HG03439 (cell line): Measurements from ENCODE around the gene METTL21C.

Experiments
- ATAC-seq: cut with Tn5 transposase; IDR thresholded peaks from one replicate; pipeline ENCODE4 v1.9.1; 2021; ENCODE audit warnings: mild to moderate bottlenecking, moderate library complexity; ENCODE audit not compliant: unreplicated experiment

METTL21C gene

DNA sequence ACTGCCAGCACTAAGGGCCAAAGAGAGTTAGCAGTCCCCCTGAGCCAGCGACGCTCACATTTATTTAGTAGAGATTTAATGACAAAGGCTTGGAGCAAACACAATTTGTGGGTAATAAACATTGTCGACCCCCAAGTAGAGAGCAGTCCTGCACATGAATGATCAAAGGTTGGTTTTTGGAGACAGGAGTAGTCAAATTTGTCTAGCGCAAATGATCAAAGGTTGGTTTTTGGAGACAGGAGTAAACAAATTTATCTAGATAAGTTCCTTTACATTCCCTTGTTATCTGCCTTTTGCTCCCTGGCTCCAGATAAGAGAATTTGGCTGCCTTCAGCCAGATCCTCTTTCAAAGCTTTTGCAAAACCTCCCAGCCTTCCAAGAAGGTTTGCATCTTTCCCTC lies 26.9 kb downstream of the METTL21C start:
- ATAC-seq, result no peak

DNA sequence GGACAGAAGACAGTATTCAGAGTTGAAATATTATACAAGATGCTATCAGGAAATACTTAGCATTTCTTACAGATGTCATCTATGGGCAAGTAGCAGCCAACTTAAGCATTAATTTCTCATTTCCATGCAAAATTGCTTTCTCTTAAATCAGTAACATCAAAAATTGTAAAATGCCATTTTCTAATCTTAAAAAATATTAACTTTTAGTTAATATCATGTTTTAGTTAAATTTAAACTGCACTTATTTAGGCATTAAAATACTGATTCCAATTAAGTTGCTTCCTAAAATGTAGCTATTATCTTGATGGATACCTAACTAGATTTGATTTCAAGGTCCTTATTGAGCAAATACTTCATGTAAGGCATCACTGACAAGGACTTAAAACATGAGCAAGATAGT lies 27.8 kb downstream of the METTL21C start:
- no peak for ATAC-seq

DNA sequence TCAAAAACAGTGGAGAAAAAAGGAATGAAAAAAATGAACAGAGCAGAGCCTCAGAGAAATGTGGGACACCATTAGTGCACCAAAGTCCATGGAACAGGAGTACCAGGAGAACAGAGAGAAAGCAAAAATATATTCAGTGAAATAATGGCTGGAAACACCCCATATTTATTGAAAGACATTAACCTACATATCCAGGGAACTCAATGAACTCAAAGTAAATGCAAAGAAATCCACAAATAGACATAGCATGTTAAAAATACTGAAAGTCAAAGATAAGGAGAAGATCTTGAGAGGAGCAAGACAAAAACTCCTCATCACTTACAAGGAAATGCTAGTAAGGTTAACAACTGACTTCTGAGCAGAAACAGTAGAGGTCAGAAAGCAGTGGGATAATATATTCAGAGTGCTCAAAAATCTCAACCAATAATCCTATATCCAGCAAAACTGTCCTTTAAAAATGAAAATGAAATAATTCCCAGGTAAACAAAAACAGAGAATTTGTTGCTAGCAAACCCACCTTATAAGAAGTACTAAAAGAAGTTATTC lies 35.6 kb downstream of the METTL21C start:
- ATAC-seq, result no peak

DNA sequence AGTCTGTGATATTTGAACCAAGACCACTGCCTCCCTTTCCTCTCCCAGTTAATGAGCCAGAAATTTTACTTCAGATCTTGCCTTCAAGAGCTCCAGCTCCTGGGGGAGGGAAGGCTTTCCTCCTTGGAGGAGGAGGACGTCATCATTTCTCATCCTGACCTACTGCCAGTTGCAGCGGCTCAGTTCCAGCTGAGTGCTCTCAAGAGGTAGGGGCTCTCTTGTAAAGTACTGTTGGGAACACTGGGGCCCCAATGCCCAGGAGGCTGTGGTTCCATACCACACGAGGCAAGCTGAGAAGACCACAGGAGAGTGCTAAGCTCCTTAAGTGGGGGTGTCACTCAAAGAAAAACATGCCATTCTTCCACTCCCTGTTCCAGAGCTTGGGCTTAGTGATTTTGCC lies 36.2 kb downstream of the METTL21C start:
- no peak for ATAC-seq

DNA sequence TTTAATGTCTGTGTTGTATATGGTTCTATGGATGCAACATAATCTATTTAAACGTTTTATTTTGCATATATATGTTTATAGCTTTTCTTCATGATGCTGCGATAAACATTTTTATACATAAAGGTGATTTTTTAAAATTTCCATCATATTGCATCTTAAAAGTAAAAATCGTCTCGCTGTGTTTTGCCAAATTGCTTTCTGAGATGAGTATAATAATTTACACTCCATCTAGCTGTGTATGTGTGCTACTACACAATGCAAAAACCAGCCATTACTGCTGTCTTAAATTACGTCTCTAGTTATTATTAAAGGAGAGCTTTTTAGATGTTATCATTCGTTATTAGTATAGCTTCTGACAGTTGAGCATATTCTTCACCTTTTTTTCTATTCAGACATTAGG lies 37.2 kb downstream of the METTL21C start:
- ATAC-seq, result no peak

DNA sequence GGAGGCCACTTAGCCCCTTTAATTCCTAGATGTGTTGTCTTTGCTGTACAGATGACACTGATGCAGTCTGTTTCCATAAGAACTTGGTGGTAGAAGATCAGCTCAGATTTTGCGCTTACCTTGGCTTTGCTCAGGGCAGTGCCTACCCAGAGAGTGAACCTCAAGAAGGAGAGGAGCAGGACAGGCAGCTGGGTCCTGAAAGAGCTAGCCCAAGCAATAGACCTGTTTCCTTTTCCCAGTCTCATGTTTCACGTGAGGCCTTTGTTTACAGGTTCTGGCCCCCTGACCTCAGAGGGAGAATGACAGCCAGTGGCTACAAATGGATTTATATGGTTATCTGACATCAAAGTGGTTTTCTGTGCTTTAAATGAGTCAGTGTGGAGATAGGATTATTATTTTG lies 40.1 kb downstream of the METTL21C start:
- no peak for ATAC-seq

DNA sequence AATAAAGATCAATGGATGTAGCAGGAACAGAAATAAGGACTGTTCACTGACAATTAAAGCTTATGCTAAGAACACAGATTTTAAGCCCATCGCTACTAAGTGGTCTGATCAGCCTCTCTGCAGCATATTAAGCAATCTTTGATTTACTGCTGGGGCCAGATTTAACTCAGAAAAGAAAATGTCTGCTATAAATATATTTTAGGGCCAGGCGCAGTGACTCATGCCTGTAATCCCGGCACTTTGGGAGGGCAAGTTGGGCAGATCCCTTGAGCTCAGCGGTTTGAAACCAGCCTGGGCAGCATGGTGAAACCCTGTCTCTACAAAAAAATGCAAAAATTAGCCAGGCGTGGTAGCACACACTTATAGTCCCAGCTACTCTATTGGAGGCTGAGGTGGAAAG lies 43.0 kb downstream of the METTL21C start:
- no peak for ATAC-seq

DNA sequence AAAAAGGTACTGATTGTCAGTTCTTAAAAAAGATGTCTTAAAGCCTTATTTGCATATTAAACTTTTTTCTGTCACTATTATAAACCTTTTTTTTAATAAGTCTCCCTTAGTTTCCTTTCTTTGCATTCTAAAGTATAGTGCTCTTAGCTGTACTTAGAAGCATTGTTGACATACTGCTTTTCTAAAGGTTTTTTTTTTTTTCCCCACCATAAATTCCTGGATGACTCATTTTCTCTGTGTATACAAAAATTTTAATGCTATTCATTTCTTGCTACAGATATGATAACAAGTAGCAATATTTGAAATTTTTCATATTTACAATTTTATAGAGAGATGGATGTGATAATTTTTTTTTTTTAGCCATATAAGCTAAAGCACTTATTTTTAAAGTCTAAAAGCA lies 43.5 kb downstream of the METTL21C start:
- ATAC-seq, result no peak

DNA sequence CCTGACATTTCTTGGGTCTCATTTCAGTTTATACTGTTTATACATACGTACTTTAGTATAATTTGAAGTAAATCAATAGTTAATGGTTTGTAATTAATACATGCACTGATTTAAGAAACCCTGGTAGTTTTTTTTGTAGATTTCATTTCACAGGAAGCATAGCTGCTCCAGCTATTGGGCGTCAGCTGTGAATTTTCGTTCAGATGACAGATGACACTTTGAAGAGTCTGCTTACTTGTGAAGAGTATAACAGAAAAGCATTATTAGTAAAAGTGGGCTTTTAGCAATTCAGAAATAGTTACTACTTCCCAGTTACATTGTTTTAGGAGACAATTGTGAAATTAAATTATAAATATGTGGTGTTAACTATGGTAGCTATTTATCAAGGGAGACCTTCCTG lies 44.4 kb downstream of the METTL21C start:
- no peak for ATAC-seq

DNA sequence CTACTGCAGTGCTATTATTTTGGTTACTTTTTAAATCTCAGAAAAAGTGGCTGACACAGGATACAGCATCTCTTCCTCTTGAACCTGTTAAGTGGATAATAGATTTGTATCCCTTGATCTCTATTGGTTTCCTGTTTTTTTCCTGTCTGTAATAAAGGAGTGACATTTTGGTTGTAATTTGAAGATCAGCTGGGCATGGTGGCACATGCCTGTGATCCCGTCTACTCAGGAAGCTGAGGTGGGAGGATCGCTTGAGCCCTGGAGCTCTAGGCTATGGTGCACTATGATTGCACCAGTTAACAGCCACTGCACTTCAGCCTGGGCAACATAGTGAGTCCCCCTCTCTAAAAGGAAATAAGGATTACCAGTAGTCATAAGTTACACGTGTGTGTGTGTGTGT lies 46.8 kb downstream of the METTL21C start:
- no peak for ATAC-seq

DNA sequence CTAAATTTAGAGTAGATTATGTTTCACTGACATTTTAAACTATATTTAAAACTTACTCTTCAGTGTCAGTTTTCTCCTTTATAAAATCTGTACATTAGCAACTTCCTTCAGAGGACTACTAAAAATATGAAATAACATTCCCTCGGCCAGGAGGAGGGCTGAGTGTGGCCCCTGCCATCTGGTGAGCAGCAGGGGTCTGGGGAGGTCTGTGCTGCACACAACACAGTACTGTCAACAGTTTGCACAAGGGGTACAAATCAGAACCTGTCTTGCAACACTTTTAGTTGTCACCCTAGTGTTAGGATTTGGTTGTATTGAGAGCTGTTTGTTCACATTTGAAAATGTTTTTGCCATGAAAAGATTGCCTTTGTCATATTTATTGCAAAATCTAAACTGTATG lies 49.1 kb downstream of the METTL21C start:
- no peak for ATAC-seq

DNA sequence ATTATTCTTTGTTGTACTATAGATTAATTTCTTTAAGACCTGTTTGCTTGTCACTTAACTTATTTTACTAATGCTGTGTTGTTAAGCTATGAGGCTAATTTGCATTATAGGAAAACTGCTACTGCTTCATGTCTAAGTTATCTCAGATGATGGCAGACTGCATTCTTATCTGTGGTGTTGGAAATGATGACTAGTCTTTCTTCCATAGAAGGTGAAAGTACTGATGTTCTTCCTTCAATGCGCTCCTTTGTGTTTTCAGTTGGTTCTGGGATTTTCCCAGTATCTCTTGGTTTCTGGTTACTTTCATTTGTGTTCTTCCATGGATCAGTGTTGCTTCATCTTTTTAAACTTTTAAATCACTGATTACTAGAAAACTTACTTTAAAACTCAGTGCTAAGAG lies 51.2 kb downstream of the METTL21C start:
- ATAC-seq, result no peak

DNA sequence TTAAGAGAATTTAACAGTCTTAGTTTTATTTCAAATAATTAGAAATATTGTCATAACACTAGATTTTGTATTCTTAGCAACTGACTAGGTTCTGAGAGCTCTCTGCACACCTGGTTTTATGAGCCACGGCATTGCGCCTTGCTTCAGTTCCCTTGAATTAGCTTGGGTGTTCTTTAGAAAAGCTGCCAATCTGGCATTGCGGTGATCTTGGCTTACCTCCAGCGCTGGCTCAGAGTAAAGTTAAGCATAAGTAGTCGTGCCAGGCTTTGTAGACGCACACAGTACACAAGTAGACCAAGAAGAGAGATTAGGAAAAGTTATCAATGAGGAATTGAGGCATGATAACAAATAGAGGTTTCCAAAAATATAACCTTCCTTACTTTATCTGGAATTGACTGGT lies 52.4 kb downstream of the METTL21C start:
- ATAC-seq, result no peak

DNA sequence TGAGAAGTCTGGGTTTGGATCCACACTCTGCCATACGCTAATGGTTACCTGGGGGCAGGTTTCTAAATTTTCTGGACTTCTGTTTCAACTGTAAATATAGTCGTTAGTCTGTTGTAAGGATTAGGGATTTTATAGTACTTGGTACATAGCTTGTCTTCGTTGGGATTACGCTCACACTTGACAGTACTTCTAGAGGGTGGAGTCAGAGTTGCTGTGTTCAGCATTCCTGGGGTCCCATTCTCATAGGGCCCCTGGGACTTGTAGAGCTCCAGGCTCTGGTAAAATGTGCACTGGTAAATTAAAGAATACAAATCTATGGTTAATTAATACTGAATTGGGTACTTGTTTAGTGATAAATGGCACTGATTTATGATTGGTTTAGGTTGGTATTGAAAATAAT lies 52.8 kb downstream of the METTL21C start:
- ATAC-seq, result no peak

DNA sequence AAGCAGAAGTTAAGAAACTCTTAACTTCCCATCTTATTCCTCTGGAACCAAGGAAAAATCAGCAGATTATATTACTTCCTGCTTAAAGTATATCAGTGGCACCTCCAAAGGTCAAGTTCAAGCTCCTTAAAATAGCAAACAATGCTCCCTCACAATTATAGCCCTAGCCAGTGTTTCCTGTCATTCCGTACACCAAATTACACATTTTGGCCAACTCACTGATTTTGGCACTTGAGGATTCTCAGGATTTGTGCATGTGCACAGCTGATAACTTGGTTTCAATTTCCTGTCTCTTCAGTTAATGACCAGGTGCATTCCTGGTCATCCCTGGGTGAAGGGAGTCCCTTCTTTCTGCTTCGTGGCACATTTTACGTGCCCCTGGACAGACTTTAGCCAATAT lies 56.1 kb downstream of the METTL21C start:
- ATAC-seq, result no peak
